Renal cortex interstitium (tissue), 11 donors: Measurements from ENCODE around the gene SUPT6H. TPM values are rescaled to one million over a fixed set of nuclear protein-coding genes. Genes with fewer than 3 reads are reported as not detected.
A peak's percentile ranks its signal among the peaks of the same experiment; 100 is the strongest.
"Not testable (repeated sequence)": the region's sequence is repeated elsewhere in the genome, so short reads cannot be mapped to it uniquely, and the experiment has no call there.

Experiments used
- DNase-seq, 11 donors: peaks; one replicate each; pipeline ENCODE4 v3.0.0-alpha.2; 2013; ENCODE audit warnings: low read depth in 9 of 11, low spot score in 4 of 11; ENCODE audit errors: extremely low read depth in 1 of 11
- polyA plus RNA-seq, 3 donors: library from polyadenylated mRNA; unstranded; fragments of 120-200 nt; gene quantifications; one replicate each; pipeline ENCODE4 v1.2.1, GENCODE V29; 2013; ENCODE audit not compliant: insufficient read length in 3 of 3

Gene SUPT6H
- polyA plus RNA-seq, 3 donors: 71.4 to 75.8 (median 72.4) TPM

DNA sequence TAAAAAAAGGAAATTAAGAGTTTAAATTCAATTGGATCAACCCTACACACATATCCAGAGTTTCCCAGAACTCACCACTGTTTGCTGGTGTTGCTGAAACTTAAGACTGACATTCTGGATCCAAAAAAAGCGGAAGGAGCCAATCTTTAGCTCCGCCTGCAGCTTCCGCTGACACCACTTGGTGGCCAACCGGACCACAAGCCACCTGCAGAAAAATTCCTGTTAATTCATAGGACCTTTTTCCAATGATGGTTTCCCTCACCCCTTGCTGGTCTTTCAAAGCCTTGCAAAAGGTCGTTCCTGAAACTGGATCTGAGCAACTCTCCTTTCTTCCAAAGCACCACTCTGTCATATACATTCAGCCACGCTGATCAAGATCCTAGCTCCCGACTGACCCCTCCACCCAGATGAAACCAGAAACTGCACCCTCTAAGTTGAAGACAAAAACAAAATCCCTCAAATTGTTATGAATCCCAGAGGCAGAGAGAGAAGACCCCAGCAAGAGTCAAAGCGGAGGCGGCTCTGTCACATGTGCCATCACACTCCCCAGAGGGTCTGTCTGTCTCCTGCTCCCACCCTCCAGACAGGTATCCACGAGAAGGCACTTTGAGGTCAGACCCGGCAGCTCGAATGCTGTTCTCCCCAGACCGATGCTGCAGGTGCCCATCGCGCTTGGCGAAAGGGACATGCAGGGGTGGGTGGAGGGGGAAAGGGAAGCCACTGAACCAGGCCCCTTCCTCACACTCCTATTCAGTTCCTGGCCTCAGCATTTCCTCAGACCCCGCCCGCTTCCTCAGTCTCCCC, 17.8 kb upstream of the SUPT6H start:
- no peak for DNase-seq

DNA sequence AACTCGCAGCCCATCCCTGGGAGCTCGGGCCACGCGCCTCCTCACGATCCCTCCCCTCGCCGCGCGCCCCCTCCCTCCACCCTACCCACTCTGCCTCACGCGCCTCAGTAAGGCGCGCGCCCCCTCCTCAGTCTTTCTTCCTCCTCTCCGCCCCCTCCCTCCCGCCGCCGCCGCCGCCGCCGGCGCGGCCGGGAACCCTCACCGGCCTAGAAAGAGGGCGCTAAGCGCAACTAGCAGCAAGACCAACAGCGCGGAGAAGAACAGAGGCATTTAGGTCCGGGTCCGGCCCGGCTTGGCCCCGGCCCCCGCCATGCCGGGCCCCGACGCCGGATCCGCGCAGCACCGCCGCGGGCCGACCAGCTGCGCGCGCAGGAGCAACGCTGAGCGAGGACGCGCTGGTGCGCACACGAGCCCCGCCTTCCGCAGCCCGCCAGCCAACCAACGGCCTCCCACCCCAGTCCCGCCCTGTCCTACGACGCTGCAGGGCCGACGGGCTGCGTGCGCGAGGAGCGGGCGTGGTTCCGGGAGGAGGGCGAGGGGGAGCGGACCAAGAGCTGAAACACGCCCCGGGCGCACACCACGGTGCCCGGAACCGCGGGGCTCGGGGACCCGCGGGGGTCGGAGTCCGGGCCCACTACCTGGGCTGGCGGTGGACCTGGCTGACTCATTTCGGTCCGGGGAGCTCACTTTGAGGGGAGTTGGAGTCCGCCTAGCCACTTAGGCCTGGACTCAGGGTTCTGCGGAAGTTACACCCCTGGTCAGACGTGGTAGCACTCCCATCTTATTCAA, 17.0 kb upstream of the SUPT6H start, which contains the start of gene BLTP2:
Gene BLTP2 (minus strand): TSS at position 372 of the 789 bp plus-strand sequence. CDS start 102 bp downstream, at position 270.
- peak; percentile 82 to 94 (median 92) for DNase-seq

DNA sequence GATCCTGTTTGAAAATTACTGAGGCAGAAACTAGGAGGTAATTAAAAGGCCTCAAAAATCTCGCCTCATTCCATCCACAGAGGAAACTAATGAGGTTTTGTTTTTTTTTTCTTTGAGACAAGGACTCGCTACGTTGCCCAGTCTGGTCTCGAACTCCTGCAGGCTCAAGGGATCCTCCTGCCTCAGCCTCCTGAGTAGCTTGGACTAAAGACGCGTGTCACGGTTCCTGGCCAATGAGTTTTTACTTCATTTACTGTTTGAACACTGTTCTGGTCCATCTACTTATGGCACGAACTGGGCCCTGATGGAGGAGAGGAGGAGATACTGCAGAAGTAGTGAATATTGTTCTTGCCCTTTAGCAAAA, 16.4 kb upstream of the SUPT6H start:
- no peak for DNase-seq

GRCh38 chr17:28646039-28646754, 15.8 kb upstream of the SUPT6H start:
- no peak for DNase-seq

GRCh38 chr17:28648698-28649097, 13.3 kb upstream of the SUPT6H start:
- no peak for DNase-seq

DNA sequence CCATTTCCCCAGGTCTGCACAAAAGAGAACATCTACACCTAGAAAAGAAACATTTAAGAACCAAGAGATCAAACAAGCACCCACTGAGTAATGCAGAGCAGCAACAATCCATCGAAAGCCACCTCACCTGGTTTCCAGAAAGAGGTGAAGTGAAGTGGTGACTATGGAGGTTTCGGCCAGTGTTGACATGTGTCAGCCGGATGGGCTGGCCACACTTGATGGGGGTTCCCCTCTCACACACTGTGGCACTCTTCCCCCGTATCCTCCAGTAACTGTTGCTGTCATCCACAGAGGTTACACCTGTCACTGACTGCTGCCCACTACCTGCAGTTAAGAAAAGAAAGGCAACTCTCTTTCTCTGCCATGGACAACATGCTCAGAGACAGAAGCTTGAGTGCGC, 6.8 kb upstream of the SUPT6H start:
- DNase-seq: no peak

DNA sequence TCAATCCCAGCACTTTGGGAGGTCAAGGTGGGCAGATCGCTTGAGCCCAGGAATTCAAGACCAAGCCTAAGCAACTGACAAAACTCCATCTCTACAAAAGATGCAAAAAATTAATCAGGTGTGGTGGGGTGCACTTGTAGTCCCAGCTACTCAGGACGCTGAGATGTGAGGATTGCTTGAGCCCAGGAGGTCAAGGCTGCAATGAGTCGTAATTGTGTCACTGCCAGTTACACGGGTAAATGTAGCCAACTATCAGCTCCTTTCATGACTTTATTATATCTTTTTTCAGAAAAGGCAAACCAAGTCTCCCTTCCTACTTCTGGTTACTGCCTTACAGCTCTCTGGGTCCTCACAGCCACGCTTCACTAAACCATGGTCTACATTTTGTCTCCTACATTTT, 4.2 kb upstream of the SUPT6H start:
- DNase-seq: no peak

DNA sequence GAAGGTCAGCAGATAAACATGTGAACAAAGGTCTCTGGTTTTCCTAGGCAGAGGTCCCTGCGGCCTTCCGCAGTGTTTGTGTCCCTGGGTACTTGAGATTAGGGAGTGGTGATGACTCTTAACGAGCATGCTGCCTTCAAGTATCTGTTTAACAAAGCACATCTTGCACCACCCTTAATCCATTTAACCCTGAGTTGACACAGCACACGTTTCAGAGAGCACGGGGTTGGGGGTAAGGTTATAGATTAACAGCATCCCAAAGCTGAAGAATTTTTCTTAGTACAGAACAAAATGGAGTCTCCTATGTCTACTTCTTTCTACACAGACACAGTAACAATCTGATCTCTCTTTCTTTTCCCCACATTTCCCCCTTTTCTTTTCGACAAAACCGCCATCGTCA, 3.7 kb upstream of the SUPT6H start:
- DNase-seq: not testable (repeated sequence)

- not testable (repeated sequence) for DNase-seq
Measured at GRCh38 chr17:28658766-28659496, 3.1 kb upstream of the SUPT6H start.

- not testable (repeated sequence) for DNase-seq
Measured at GRCh38 chr17:28659497-28659881, 2.5 kb upstream of the SUPT6H start.

DNA sequence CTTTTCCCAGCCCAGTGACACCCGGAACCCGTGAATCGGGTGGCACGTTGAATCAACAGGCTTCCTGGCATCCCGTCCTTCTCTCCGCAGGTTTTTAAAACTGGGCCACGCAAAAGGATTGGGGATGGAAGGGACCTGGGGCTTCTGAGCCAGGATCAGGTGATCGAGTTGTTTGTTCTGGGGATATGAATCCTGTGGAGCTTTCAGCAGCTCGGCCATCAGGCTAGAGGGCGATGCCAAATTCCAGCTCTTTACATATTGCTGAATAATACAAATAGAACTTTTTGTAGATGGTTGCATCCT, 473 bp downstream of the SUPT6H start:
- no peak for DNase-seq

- DNase-seq: no peak
Measured at GRCh38 chr17:28663723-28664122, 1.7 kb downstream of the SUPT6H start.

GRCh38 chr17:28665994-28666393, 4.0 kb downstream of the SUPT6H start:
- no peak for DNase-seq

- DNase-seq: no peak
Measured at GRCh38 chr17:28667870-28668269, 5.9 kb downstream of the SUPT6H start.

- no peak for DNase-seq
Measured at GRCh38 chr17:28669918-28670317, 7.9 kb downstream of the SUPT6H start.

DNA sequence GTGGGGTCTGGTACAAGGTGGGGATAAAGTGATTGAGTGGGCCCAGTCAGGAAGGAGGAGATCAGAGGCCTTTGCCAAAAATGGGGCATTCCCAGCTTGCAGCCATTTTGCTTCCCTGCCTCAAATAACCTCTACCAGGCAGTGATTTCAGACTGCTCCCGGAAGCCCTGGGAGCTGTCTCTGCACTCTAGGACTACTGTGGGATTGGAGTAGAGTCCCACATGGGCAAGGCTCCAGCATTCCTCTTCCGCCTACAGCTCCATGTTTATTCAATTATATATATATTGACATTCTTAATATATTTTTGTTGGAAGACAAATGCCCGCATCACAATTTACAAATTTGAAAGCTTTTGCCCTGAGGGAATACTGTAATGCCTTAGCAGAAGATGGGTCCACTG, 13.5 kb downstream of the SUPT6H start:
- DNase-seq: no peak

DNA sequence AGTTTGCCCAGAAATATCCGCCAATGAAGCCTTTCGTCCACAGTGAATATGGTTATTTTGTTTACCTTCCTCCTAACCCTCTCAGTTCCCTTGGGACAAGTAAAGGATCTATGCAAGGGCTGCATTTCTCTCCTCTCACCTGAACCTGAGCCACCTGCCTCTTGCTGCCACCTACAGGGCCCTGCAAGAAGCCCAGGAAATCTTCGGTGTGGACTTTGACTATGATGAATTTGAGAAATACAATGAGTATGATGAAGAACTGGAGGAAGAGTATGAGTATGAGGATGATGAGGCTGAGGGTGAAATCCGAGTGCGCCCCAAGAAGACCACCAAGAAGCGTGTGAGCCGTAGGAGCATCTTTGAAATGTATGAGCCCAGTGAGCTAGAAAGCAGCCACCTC, 14.0 kb downstream of the SUPT6H start:
- DNase-seq: no peak

DNA sequence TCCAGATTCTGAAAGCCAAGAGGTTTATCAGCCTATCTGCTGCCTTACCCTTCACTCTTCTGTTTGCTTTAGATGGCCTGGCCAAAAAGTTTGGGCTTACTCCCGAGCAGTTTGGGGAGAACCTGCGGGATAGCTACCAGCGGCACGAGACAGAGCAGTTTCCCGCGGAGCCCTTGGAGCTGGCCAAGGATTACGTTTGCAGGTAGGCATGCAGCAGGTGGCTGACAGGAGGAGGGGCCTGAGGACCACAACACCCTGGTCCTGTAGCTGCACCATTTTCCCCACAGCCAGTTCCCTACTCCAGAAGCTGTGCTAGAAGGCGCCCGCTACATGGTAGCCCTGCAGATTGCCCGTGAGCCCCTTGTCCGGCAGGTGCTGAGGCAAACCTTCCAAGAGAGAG, 20.6 kb downstream of the SUPT6H start:
- DNase-seq: no peak

GRCh38 chr17:28684963-28685362, 23.0 kb downstream of the SUPT6H start:
- peak in 4 of 11 donors; percentile 24 to 33 (median 27) for DNase-seq
